ENCODE data around the gene L3MBTL4. TPM values are rescaled to one million over a fixed set of nuclear protein-coding genes. Genes with fewer than 3 reads are reported as not detected.

L3MBTL4 gene
- total RNA-seq, 4 donors from 2014 or later, result 3.6 to 9.0 (median 5.0) TPM

DNA sequence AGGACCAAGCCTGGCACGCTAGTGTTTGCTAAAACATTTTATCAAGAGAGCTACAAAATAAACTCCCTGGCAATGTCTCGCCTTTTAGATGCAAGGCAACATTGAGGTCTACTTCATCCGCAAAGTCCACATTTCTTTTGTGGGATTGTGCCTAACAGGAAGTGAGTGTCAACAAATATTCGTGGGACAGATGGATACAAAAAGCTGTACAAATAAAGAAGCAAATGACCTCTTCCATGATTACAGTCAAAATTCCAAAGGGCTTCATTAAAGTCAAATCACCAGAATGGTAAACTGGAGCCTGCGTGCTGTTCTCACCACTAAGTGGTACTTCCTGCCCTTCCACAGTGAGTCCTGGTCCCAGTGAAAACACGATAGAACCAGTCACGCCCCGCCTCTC is 40.4 kb downstream of the L3MBTL4 start:
- TF ChIP-seq, protein P1, sequence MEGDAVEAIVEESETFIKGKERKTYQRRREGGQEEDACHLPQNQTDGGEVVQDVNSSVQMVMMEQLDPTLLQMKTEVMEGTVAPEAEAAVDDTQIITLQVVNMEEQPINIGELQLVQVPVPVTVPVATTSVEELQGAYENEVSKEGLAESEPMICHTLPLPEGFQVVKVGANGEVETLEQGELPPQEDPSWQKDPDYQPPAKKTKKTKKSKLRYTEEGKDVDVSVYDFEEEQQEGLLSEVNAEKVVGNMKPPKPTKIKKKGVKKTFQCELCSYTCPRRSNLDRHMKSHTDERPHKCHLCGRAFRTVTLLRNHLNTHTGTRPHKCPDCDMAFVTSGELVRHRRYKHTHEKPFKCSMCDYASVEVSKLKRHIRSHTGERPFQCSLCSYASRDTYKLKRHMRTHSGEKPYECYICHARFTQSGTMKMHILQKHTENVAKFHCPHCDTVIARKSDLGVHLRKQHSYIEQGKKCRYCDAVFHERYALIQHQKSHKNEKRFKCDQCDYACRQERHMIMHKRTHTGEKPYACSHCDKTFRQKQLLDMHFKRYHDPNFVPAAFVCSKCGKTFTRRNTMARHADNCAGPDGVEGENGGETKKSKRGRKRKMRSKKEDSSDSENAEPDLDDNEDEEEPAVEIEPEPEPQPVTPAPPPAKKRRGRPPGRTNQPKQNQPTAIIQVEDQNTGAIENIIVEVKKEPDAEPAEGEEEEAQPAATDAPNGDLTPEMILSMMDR (IDR thresholded peaks at IDR 0.05), result no peak
- TF ChIP-seq POLR2A (IDR thresholded peaks at IDR 0.05), result no peak
- Histone ChIP-seq H3K4me3 (no peak overlapping the region), H3K27ac (no peak overlapping the region), H3K4me1 (peaks cover 0 to 15% (median 5%) of the 10 kb centered on the region in 3 donors), H3K9me3 (peaks cover 0 to 3% (median 0%) of the 10 kb centered on the region in 3 donors), H3K27me3 (no peaks in the 10 kb centered on the region), H3K36me3 (no peaks in the 10 kb centered on the region)
- intact Hi-C loops (cut with DNase I), result no loop called here
- no peak for DNase-seq
- 64% methylated on average over 7 to 8 of the region's 8 CpGs for WGBS, 2 donors

DNA sequence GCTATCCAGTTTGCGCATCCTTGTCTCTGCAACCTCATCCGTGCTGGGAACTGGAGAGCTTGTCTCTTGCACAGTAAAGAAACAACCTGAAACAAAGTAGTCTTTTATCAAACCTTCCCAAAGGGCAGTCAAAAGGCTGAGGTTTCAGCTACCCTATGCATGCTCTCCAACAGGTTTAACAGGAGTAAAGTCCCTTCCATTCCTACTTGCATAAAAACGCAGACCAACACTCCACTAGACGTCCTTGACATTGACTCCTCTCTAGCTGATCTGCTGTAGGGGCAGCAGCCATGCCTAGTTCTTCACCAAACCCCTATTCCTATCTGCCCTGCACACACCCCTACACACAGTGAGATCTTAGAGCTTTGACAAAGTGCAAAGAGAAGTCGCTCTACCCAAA is 41.5 kb downstream of the L3MBTL4 start:
- TF ChIP-seq, protein P1 (IDR thresholded peaks at IDR 0.05), result no peak
- no peak for TF ChIP-seq POLR2A (IDR thresholded peaks at IDR 0.05)
- intact Hi-C loops (cut with DNase I), result no loop called here
- no peaks in the 10 kb centered on the region for H3K36me3 ChIP-seq
- no peak overlapping the region for H3K4me3 ChIP-seq
- H3K9me3 ChIP-seq, result no peaks in the 10 kb centered on the region
- H3K4me1 ChIP-seq, result peaks cover 0 to 15% (median 5%) of the 10 kb centered on the region in 3 donors
- no peaks in the 10 kb centered on the region for H3K27me3 ChIP-seq
- 59 to 85% methylated on average over 4 to 5 of the region's 5 CpGs for WGBS, 2 donors
- no peak for DNase-seq
- H3K27ac ChIP-seq, result no peak overlapping the region

DNA sequence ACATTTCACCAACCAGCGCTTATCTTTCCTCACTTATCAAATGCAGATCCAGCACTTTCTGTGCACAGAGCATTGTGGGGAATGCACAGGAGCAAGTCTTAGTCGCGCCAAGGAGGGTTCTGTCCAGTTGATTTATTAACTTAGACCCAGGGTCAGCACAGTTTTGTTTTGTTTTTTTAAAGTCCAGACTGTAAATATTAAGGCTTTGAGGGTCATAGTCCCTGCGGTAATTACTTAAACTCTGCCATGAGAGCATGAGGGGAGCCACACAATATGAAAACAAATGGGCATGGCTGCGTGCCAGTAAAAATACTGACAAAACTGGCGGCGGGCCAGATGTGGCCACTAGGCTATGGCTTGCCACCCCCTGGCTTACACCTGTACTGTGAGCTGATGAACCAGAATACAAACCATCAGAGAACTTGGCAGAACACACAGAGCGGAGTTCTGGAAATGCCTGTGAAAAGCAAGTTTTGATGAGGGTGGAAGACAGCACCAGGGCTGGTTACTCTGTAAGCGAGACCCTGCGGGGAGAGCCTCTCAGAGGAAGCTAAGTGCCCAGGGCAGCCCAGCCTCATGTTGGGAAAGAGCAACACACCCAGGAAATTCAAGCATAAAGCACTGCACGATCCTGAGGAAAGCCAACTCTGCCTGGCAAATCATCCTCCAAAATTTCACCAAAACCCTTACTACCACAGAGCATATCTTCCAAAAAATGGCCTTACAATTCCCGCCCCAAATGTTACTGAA is 43.6 kb downstream of the L3MBTL4 start:
- TF ChIP-seq, protein P1 (IDR thresholded peaks at IDR 0.05), result no peak
- TF ChIP-seq POLR2A (IDR thresholded peaks at IDR 0.05), result no peak
- WGBS, 2 donors, result 63 to 72% methylated on average over 12 of the region's 12 CpGs

DNA sequence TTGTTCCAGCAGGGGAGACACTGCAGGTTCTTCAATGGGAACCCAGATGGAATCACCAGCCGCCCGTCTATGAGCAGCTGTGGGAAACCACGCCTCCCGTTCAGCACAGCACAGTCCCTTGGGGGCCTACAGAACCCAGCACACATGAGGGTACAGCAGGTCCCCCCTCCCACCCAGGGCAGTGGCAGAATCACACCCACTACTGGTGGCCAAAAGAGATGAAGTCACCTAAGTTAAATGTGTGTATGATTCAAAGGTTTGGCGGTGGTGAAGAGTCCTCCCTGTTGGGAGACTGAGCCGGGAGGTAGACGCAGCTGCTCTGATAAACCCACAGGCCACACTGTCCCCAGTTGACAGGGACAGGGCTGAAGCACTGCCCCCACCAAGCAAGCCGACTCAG is 44.3 kb downstream of the L3MBTL4 start:
- H3K4me3 ChIP-seq, result no peak overlapping the region
- no peaks in the 10 kb centered on the region for H3K27me3 ChIP-seq
- no peaks in the 10 kb centered on the region for H3K9me3 ChIP-seq
- TF ChIP-seq, protein P1 (IDR thresholded peaks at IDR 0.05), result no peak
- H3K27ac ChIP-seq, result no peak overlapping the region
- no peaks in the 10 kb centered on the region for H3K36me3 ChIP-seq
- no peak for DNase-seq
- peaks cover 0 to 15% (median 5%) of the 10 kb centered on the region in 3 donors for H3K4me1 ChIP-seq
- 73 to 87% methylated on average over 7 to 8 of the region's 8 CpGs for WGBS, 2 donors
- intact Hi-C loops (cut with DNase I), result no loop called here

More for the DNA sequence above, 43.6 kb downstream of the L3MBTL4 start:
- Histone ChIP-seq H3K4me3 (no peak overlapping the region), H3K4me1 (peaks cover 0 to 15% (median 5%) of the 10 kb centered on the region in 3 donors), H3K9me3 (no peaks in the 10 kb centered on the region), H3K27ac (no peak overlapping the region), H3K36me3 (no peaks in the 10 kb centered on the region), H3K27me3 (no peaks in the 10 kb centered on the region)
- intact Hi-C loops (cut with DNase I), result no loop called here
- DNase-seq, result no peak

DNA sequence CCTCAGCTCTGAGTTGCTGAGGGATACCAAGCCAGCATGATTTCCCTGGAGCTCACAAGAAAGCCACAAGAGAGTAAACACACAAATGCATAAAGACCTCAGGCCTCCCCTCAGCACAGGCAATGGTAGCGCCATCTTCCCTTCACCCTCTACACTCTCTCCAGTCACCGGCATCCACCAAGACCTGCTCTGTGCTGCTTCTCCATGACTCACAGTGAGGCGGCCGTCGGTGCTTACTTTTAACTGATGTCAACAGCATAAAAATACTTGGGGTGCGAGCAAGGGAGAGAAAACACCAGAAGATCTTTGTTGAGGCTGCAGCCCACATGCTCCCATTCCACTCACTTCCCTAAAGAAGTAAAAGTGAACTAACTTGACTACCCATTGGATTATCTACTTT is 46.7 kb downstream of the L3MBTL4 start:
- H3K27ac ChIP-seq, result no peak overlapping the region
- intact Hi-C loops (cut with DNase I), result no loop called here
- 91 to 95% methylated on average over 5 to 6 of the region's 6 CpGs for WGBS, 2 donors
- no peaks in the 10 kb centered on the region for H3K27me3 ChIP-seq
- peaks cover 0 to 8% (median 3%) of the 10 kb centered on the region in 3 donors for H3K4me1 ChIP-seq
- H3K4me3 ChIP-seq, result no peak overlapping the region
- TF ChIP-seq, protein P1 (IDR thresholded peaks at IDR 0.05), result no peak
- no peak for TF ChIP-seq POLR2A (IDR thresholded peaks at IDR 0.05)
- no peak for DNase-seq
- H3K9me3 ChIP-seq, result no peaks in the 10 kb centered on the region
- no peaks in the 10 kb centered on the region for H3K36me3 ChIP-seq

All from esophagus squamous epithelium (tissue), 5 donors.